IPS-15b (cell line): ENCODE results near the gene MORC4.
"Not testable (repeated sequence)": the region's sequence is repeated elsewhere in the genome, so short reads cannot be mapped to it uniquely, and the experiment has no call there.

Source experiments
- H3K27me3 ChIP-seq: one replicate; pipeline ENCODE4 v1.6.1; 2013; ENCODE audit warnings: low read length; ENCODE audit not compliant: control insufficient read depth, insufficient read depth
- H3K36me3 ChIP-seq: one replicate; pipeline ENCODE4 v1.6.1; 2013; ENCODE audit warnings: low read length; ENCODE audit not compliant: control insufficient read depth, insufficient read depth
- H3K4me1 ChIP-seq: one replicate; pipeline ENCODE4 v1.6.1; 2013; ENCODE audit warnings: mild to moderate bottlenecking, low read length; ENCODE audit not compliant: control insufficient read depth, insufficient read depth
- H3K4me3 ChIP-seq: one replicate; pipeline ENCODE4 v1.5.1; 2013; ENCODE audit warnings: low read depth, low read length
- H3K9ac ChIP-seq: one replicate; pipeline ENCODE4 v1.6.1; 2013; ENCODE audit warnings: low read depth, mild to moderate bottlenecking, low read length
- H3K9me3 ChIP-seq: one replicate; pipeline ENCODE4 v1.6.1; 2013; ENCODE audit warnings: mild to moderate bottlenecking, low read length; ENCODE audit not compliant: control insufficient read depth, insufficient read depth

Gene MORC4

GRCh38 chrX:106976416-106976815 is 23.6 kb downstream of the MORC4 start:
- H3K4me3 ChIP-seq = no peak overlapping the region
- H3K36me3 ChIP-seq = no peaks in the 10 kb centered on the region
- H3K9ac ChIP-seq = no peak overlapping the region
- peaks cover 3% of the 10 kb centered on the region for H3K4me1 ChIP-seq
- H3K27me3 ChIP-seq = no peaks in the 10 kb centered on the region
- no peaks in the 10 kb centered on the region for H3K9me3 ChIP-seq

- H3K4me1 ChIP-seq = peaks cover 3% of the 10 kb centered on the region
- no peak overlapping the region for H3K4me3 ChIP-seq
- H3K27me3 ChIP-seq = no peaks in the 10 kb centered on the region
- no peak overlapping the region for H3K9ac ChIP-seq
- H3K9me3 ChIP-seq = no peaks in the 10 kb centered on the region
- no peaks in the 10 kb centered on the region for H3K36me3 ChIP-seq
These were observed 26.4 kb downstream of the MORC4 start for GRCh38 chrX:106973433-106974149.

GRCh38 chrX:106972896-106973295 is 27.1 kb downstream of the MORC4 start:
- Histone ChIP-seq H3K36me3 (no peaks in the 10 kb centered on the region), H3K27me3 (no peaks in the 10 kb centered on the region), H3K9me3 (no peaks in the 10 kb centered on the region), H3K9ac (no peak overlapping the region), H3K4me3 (no peak overlapping the region), H3K4me1 (peaks cover 3% of the 10 kb centered on the region)

GRCh38 chrX:106966547-106966946 is 33.5 kb downstream of the MORC4 start:
- H3K9me3 ChIP-seq, H3K9ac ChIP-seq, H3K27me3 ChIP-seq, H3K4me1 ChIP-seq, H3K36me3 ChIP-seq: not testable (repeated sequence)
- peak overlapping the region; percentile 11 for H3K4me3 ChIP-seq

- H3K36me3 ChIP-seq = no peaks in the 10 kb centered on the region
- no peaks in the 10 kb centered on the region for H3K9me3 ChIP-seq
- no peak overlapping the region for H3K9ac ChIP-seq
- no peaks in the 10 kb centered on the region for H3K27me3 ChIP-seq
- no peaks in the 10 kb centered on the region for H3K4me1 ChIP-seq
- no peak overlapping the region for H3K4me3 ChIP-seq
These were observed 35.7 kb downstream of the MORC4 start for GRCh38 chrX:106964290-106964689.

GRCh38 chrX:106963111-106963510 is 36.9 kb downstream of the MORC4 start:
- no peaks in the 10 kb centered on the region for H3K9me3 ChIP-seq
- no peaks in the 10 kb centered on the region for H3K36me3 ChIP-seq
- H3K27me3 ChIP-seq = no peaks in the 10 kb centered on the region
- H3K9ac ChIP-seq = no peak overlapping the region
- H3K4me1 ChIP-seq = no peaks in the 10 kb centered on the region
- no peak overlapping the region for H3K4me3 ChIP-seq

- no peak overlapping the region for H3K9ac ChIP-seq
- no peaks in the 10 kb centered on the region for H3K27me3 ChIP-seq
- H3K4me1 ChIP-seq = no peaks in the 10 kb centered on the region
- no peaks in the 10 kb centered on the region for H3K36me3 ChIP-seq
- no peak overlapping the region for H3K4me3 ChIP-seq
- no peaks in the 10 kb centered on the region for H3K9me3 ChIP-seq
These were observed 40.1 kb downstream of the MORC4 start for GRCh38 chrX:106959901-106960300.

GRCh38 chrX:106957856-106958255 is 42.2 kb downstream of the MORC4 start:
- no peak overlapping the region for H3K9ac ChIP-seq
- H3K27me3 ChIP-seq = no peaks in the 10 kb centered on the region
- H3K9me3 ChIP-seq = no peaks in the 10 kb centered on the region
- H3K4me1 ChIP-seq = no peaks in the 10 kb centered on the region
- H3K36me3 ChIP-seq = no peaks in the 10 kb centered on the region
- H3K4me3 ChIP-seq = no peak overlapping the region

GRCh38 chrX:106955004-106955772 is 44.8 kb downstream of the MORC4 start:
- Histone ChIP-seq H3K4me3 (no peak overlapping the region), H3K9me3 (no peaks in the 10 kb centered on the region), H3K27me3 (no peaks in the 10 kb centered on the region), H3K9ac (no peak overlapping the region), H3K4me1 (no peaks in the 10 kb centered on the region), H3K36me3 (no peaks in the 10 kb centered on the region)

- Histone ChIP-seq H3K9me3 (no peaks in the 10 kb centered on the region), H3K4me3 (no peak overlapping the region), H3K27me3 (no peaks in the 10 kb centered on the region), H3K4me1 (no peaks in the 10 kb centered on the region), H3K36me3 (no peaks in the 10 kb centered on the region), H3K9ac (no peak overlapping the region)
These were observed 46.0 kb downstream of the MORC4 start for GRCh38 chrX:106954041-106954440.

GRCh38 chrX:106952988-106953387 is 47.0 kb downstream of the MORC4 start:
- no peaks in the 10 kb centered on the region for H3K36me3 ChIP-seq
- H3K4me3 ChIP-seq = no peak overlapping the region
- H3K9me3 ChIP-seq = no peaks in the 10 kb centered on the region
- no peak overlapping the region for H3K9ac ChIP-seq
- no peaks in the 10 kb centered on the region for H3K27me3 ChIP-seq
- H3K4me1 ChIP-seq = no peaks in the 10 kb centered on the region

- Histone ChIP-seq H3K9me3 (no peaks in the 10 kb centered on the region), H3K27me3 (no peaks in the 10 kb centered on the region), H3K4me1 (no peaks in the 10 kb centered on the region), H3K9ac (no peak overlapping the region), H3K4me3 (no peak overlapping the region), H3K36me3 (no peaks in the 10 kb centered on the region)
These were observed 47.5 kb downstream of the MORC4 start for GRCh38 chrX:106952538-106952937.
